Brain microvascular endothelial cell (primary cell): Measurements from ENCODE around the gene HMGCR.
"Not testable (repeated sequence)": the region's sequence is repeated elsewhere in the genome, so short reads cannot be mapped to it uniquely, and the experiment has no call there.

Source experiments
- DNase-seq: peaks from one replicate; pipeline ENCODE4 v3.0.0-alpha.2; 2020
- H3K27ac ChIP-seq: fragments of 250-450 bp; sonication (Bioruptor Pico); 2 replicates; pipeline ENCODE4 v1.5.1; 2020; ENCODE audit warnings: mild to moderate bottlenecking, moderate library complexity
- H3K27me3 ChIP-seq: fragments of 250-450 bp; sonication (Bioruptor Pico); replicated peaks from 2 replicates; pipeline ENCODE4 v1.5.1; 2020; ENCODE audit warnings: mild to moderate bottlenecking
- H3K36me3 ChIP-seq: fragments of 250-450 bp; sonication (Bioruptor Pico); replicated peaks from 2 replicates; pipeline ENCODE4 v1.5.1; 2020; ENCODE audit warnings: mild to moderate bottlenecking
- H3K4me3 ChIP-seq: 2 replicates; pipeline ENCODE4 v1.5.1; 2011; ENCODE audit warnings: low read depth, mild to moderate bottlenecking, control low read depth, low read length, moderate library complexity
- in situ Hi-C: cut with HindIII; loops from 2 replicates; pipeline ENCODE4 v1.10.0; 2017; ENCODE audit warnings: low sequenced_read_pairs, low pct_ligation_motif_present
- TF ChIP-seq, protein P1 (sequence below): IDR thresholded peaks from 2 replicates; pipeline ENCODE4 v1.5.1; 2011; ENCODE audit warnings: low read depth, mild to moderate bottlenecking, moderate library complexity, low read length, control low read depth, inconsistent platforms; ENCODE audit errors: missing control alignments

Gene HMGCR

GRCh38 chr5:75336615-75337336, at the start of gene HMGCR:
TSS of gene HMGCR (plus strand) at chr5:75337220. CDS start at chr5:75342606, 5,386 bp downstream.
- H3K27me3 ChIP-seq, result no peaks in the 10 kb centered on the region
- peak within 1 kb of the TSS; percentile 84 for H3K27ac ChIP-seq
- in situ Hi-C loops, result no loop called here
- TF ChIP-seq, protein P1, sequence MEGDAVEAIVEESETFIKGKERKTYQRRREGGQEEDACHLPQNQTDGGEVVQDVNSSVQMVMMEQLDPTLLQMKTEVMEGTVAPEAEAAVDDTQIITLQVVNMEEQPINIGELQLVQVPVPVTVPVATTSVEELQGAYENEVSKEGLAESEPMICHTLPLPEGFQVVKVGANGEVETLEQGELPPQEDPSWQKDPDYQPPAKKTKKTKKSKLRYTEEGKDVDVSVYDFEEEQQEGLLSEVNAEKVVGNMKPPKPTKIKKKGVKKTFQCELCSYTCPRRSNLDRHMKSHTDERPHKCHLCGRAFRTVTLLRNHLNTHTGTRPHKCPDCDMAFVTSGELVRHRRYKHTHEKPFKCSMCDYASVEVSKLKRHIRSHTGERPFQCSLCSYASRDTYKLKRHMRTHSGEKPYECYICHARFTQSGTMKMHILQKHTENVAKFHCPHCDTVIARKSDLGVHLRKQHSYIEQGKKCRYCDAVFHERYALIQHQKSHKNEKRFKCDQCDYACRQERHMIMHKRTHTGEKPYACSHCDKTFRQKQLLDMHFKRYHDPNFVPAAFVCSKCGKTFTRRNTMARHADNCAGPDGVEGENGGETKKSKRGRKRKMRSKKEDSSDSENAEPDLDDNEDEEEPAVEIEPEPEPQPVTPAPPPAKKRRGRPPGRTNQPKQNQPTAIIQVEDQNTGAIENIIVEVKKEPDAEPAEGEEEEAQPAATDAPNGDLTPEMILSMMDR, result peak; percentile 45
- H3K36me3 ChIP-seq, result no peaks in the 10 kb centered on the region
- H3K4me3 ChIP-seq, result peak within 1 kb of the TSS; percentile 98
- peak; percentile 100 for DNase-seq

- H3K4me3 ChIP-seq, H3K27ac ChIP-seq, H3K36me3 ChIP-seq, DNase-seq, H3K27me3 ChIP-seq, in situ Hi-C loops: not testable (repeated sequence)
Measured at GRCh38 chr5:75291844-75292243, 45.2 kb upstream of the HMGCR start.

GRCh38 chr5:75300084-75300483, 36.9 kb upstream of the HMGCR start:
- no peak overlapping the region for H3K27ac ChIP-seq
- TF ChIP-seq, protein P1, result no peak
- no peak for DNase-seq
- in situ Hi-C loops, result no loop called here
- H3K4me3 ChIP-seq, result no peak overlapping the region
- no peaks in the 10 kb centered on the region for H3K36me3 ChIP-seq
- no peaks in the 10 kb centered on the region for H3K27me3 ChIP-seq

GRCh38 chr5:75303419-75303818, 33.6 kb upstream of the HMGCR start:
- H3K4me3 ChIP-seq, result no peak overlapping the region
- in situ Hi-C loops, result no loop called here
- no peaks in the 10 kb centered on the region for H3K27me3 ChIP-seq
- TF ChIP-seq, protein P1, result no peak
- no peak for DNase-seq
- no peak overlapping the region for H3K27ac ChIP-seq
- H3K36me3 ChIP-seq, result no peaks in the 10 kb centered on the region

DNA sequence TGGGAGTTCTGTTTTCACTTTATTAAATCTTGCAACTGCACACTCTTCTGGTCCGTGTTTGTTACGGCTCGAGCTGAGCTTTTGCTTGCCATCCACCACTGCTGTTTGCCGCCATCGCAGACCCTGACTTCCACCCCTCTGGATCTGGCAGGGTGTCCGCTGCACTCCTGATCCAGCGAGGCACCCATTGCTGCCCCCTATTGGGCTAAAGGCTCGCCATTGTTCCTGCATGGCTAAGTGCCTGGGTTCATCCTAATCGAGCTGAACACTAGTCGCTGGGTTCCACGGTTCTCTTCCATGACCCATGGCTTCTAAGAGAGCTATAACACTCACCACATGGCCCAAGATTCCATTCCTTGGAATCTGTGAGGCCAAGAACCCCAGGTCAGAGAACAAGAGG, 32.5 kb upstream of the HMGCR start:
- H3K4me3 ChIP-seq, in situ Hi-C loops, DNase-seq, H3K27me3 ChIP-seq, H3K36me3 ChIP-seq, H3K27ac ChIP-seq: not testable (repeated sequence)

DNA sequence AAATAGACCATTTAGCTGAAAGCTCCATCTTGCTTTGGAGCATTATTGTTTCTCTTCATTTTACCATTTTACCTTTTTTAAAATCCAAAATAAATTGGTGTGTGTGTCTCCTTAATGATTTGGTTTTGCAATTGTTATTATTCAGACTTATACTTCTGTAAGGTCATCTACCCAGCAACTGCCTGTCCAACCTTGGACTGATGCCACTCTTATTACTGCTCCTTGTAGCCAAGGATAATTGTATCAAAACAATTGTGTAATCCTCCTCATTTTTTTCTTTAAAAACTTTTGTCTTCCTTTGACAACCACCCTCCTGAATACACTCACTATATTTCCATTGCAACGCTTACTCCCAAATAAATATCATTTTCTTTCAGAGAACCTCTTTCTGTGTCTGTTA, 30.3 kb upstream of the HMGCR start:
- TF ChIP-seq, protein P1, result no peak
- in situ Hi-C loops, result no loop called here
- Histone ChIP-seq H3K27ac (no peak overlapping the region), H3K27me3 (no peaks in the 10 kb centered on the region), H3K36me3 (no peaks in the 10 kb centered on the region), H3K4me3 (no peak overlapping the region)
- no peak for DNase-seq

GRCh38 chr5:75310212-75310611, 26.8 kb upstream of the HMGCR start:
- no peak overlapping the region for H3K4me3 ChIP-seq
- no peak overlapping the region for H3K27ac ChIP-seq
- no peaks in the 10 kb centered on the region for H3K27me3 ChIP-seq
- H3K36me3 ChIP-seq, result no peaks in the 10 kb centered on the region
- TF ChIP-seq, protein P1, result no peak
- in situ Hi-C loops, result no loop called here
- no peak for DNase-seq

GRCh38 chr5:75319148-75319547, 17.9 kb upstream of the HMGCR start:
- in situ Hi-C loops, H3K27me3 ChIP-seq, H3K4me3 ChIP-seq, DNase-seq, H3K27ac ChIP-seq, H3K36me3 ChIP-seq: not testable (repeated sequence)
